HG03521 (cell line): ENCODE data around the gene RDH14.

ENCODE experiments used
- ATAC-seq: cut with Tn5 transposase; IDR thresholded peaks from one replicate; pipeline ENCODE4 v1.9.1; 2021; ENCODE audit warnings: mild to moderate bottlenecking, moderate library complexity; ENCODE audit not compliant: unreplicated experiment

The RDH14 gene

GRCh38 chr2:18566145-18566769 is 5.8 kb upstream of the RDH14 start:
- ATAC-seq = no peak

DNA sequence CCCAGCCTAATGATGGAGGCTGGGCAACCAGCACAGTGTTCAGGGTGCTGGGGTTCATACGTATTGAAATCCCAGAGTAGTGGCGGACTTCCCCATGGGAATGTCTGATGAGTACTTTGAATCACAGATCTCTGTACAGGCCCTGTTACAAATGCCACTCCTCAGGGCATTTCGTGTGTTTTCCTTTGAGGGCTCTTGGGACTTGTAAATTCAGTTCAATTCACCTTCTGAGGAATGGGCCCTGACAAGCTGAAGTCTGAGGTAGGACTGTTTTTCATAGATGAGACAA is 288 bp upstream of the RDH14 start:
- peak; percentile 0 for ATAC-seq

GRCh38 chr2:18559531-18560030 is 872 bp downstream of the RDH14 start:
- ATAC-seq = no peak

DNA sequence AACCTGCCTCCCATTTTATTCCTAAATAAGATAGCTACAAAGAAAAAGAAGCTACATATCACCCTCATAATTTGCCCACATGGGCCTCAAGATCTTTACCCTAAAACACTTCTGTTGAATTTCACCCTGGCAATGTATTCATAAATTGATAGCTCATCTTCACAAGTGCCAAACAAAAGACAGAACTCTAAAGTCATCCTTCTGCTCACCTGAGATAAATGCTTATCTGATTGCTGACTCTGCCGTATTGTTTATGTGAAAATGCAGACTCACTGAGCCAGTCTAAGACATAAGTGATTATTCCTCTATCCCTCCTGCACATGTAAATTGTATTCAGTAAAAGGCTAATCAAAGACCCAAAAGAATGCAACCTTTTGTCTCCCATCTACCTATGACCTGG is 2.0 kb downstream of the RDH14 start:
- ATAC-seq = no peak

GRCh38 chr2:18557121-18557520 is 3.3 kb downstream of the RDH14 start:
- no peak for ATAC-seq

DNA sequence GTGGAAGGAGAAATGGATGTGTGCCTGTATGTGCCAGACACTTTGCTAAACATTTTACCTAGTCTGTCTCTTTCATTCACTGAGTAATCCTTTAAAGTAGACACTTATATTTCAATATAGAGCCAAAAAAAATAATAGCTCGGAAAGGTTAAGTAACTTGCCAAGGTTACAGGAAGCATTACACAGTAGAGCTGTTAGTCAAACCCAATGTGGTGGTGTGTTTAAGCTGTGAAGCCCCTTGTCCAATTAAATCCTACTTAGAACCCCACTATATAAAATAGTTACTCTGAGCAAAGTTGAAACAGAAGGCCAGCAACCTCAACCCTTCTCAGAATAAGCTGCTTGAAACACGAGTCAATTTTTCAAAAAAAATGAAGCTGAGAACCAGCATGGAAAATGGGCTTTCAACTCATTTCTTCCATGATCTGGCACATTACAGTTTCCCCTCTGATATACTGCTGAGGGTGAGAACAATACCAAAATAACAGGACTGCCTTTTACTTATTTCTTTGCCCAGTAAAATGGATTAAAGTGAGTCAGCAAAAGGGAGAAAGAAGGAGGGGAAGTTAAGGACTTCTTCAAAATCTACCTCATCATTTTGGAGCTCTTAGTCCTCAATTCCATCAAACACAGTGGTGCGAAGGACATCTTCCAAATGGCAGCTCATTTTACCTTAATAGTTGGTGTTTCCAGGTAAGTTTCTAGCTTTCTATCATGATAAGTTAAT is 7.9 kb downstream of the RDH14 start:
- no peak for ATAC-seq

DNA sequence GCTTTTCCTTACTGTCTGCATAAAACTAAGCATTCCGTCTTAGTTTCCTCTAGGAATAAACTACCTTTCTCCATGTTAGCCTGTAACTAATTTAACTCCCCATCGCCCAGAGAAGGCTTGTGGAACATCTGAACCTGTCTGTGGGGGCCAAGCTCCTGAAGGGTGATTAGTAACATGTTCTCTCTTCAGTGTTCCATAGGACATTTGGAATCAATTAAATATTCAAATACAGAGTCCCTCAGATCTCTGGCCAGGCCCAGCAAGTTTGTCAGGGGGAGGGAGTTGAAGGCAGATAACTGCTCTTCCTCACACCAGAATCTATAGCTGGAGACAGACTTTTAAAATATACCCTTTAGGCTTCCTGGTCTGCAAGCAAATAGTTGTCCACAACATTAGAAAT is 8.8 kb downstream of the RDH14 start:
- ATAC-seq = no peak

- ATAC-seq = no peak
Observed at GRCh38 chr2:18551169-18551568, 9.3 kb downstream of the RDH14 start.

DNA sequence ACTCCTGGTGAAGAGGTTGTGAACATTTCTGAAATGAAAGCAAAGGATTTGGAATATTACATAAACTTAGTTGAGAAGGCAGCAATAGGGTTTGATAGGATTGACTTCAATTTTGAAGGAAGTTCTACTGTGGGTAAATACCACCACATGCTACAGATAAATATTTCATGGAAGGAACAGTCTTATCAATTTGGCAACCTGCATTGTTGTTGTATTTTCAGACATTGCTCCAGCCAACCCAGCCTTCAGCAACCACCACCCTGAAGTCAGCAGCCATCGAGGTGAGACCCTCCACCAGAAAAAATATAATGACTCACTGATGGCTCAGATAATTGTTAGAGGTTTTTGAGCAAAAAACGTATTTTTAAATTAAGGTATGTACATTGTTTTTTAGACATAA is 10.0 kb downstream of the RDH14 start:
- no peak for ATAC-seq

- no peak for ATAC-seq
Observed at GRCh38 chr2:18549083-18549482, 11.4 kb downstream of the RDH14 start.

DNA sequence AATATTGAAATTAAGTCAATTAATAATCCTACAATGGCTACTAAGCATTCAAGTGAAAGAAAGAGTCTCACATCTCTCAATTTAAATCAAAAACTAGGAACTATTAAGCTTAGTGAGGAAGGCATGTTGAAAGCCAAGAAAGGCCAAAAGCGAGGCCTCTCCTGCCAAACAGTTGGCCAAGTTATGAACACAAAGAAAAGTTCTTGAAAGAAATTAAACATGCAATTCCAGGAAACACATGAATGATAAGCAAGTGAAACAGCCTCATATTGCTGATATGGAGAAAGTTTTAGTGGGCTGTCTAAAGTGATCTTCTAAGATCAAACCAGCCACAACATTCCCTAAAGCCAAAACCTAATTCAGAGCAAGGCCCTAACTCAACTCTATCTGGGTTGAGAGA is 11.8 kb downstream of the RDH14 start:
- no peak for ATAC-seq

DNA sequence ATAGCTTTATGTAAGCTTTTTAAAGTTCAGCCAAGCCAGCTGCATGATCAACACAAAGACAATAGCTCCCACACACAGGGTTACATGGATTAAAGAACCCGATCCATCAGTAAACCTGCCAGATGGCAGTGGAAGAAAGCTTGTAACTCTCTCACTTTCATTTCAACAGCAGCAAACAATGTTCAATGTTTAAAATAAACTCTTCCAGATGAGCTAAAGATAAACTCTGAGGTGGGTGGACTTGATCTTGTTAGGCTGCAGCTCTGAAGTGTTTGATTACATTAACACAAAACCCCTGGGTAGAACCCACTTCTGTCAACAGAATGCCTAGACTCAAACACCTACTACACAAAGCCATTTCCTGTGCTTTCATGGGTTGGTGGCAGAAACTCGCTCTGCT is 13.9 kb downstream of the RDH14 start:
- ATAC-seq = no peak

DNA sequence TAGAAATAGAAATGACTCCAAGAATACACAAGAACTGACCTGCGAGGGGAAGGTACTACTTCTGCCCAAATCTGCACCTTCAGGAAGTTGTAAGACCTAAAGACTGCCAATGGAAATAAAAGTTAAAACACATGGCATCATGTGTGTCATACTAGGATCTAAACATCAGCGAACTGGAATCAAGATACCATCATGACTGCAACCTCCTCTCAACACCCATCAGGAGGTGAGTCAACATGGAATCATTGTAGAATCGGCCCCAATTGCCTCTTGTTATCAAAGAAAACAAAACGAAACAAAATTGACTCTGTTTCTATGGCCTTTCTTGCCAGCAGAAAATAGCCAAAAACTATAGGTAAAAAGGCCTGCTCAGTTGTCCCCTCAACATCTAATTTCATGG is 15.1 kb downstream of the RDH14 start:
- ATAC-seq = no peak

DNA sequence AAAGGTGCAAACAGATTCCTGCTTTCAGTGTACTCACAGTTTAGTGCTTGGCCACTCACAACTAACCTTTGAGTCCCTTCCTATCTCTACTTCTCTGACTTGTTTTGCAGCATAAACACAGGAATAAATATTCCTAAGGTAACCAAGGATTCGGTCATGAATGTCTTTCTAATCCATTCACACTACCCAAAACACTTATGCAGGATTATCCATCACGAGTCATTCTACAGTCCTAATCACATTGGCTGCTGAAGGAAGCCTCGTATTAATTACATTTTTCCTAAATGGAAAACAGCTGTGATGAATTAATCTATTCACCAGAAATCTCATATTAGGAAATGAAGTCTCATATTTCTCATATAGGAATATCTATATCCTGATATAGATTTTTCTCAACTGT is 16.3 kb downstream of the RDH14 start:
- ATAC-seq = no peak

GRCh38 chr2:18540872-18541271 is 19.6 kb downstream of the RDH14 start:
- peak; percentile 68 for ATAC-seq

DNA sequence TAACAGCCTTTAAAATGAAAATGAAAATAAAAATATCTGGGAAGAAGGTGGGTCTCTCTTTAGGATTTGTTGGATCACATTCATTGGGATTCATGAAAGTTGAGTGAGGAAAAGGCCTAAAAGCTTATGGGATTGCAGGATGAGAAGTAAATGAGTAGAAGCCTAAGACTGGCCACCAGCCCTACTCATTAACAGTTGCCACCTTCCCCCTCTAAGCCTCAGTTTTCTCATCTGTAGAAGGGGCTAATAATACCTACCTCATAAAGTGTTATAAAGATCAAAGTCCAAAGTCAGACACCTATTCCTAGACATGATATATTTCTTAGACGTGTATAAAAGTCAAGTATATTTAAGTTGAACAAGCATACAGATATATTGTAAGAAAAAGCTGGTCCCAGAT is 23.8 kb downstream of the RDH14 start:
- ATAC-seq = no peak

- ATAC-seq = no peak
Observed at GRCh38 chr2:18536100-18536499, 24.4 kb downstream of the RDH14 start.

- ATAC-seq = no peak
Observed at GRCh38 chr2:18531194-18531593, 29.3 kb downstream of the RDH14 start.

DNA sequence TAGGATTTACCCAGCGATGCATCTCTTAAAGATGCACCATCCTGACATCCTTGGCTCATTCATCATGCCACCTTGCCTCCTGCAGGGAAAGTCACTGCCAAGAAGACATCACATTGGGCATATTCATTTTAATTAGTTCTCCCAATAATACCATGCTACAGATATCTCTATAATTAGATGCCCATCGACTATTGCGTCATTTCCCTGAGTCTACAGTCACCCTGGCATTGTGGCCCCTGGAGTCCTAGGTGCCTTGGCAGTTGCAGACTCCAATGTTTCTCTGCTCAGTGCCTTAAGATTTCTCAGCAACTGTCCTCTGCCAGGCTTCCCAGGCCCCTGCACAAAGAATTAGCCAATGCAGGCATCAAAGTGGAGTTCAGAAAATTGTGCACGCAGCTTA is 32.6 kb downstream of the RDH14 start:
- no peak for ATAC-seq

DNA sequence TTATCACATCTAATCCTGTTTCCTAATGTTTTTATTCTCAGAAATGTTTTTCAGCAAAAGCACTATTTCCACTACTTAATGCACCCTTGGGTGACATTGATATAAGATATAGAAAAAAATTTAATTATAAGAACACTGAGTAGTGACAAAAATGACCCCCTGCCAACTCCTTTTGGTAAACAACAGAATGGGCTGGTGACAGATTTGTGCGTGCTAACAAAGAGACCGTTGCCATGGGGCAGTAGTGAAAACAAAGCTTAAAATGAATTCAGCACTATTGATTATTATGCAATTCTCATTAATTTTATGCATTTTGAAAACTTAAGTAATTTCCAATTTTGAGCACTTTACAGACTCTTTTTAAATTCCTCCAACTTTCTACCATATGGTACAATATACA is 33.1 kb downstream of the RDH14 start:
- ATAC-seq = no peak

GRCh38 chr2:18526429-18526828 is 34.0 kb downstream of the RDH14 start:
- no peak for ATAC-seq

DNA sequence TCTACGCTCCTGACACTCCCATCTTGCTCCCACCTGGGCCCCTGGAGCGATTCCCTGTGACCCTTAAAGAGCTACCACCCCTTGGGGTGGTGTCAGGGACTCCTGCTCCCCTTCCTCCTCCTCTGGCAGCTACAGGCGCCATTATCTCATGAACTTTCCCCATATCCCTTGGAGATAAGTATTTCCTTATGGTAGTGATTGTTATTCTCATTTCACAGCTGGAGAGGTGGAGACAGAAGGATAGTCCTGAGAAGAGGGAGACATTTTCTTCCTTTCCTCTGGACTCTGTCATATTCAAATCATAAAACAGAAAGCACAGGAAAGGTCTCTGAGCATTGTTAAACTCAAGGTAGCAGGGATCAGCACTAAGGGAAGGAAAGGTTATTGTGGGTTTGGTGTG is 34.6 kb downstream of the RDH14 start:
- no peak for ATAC-seq

DNA sequence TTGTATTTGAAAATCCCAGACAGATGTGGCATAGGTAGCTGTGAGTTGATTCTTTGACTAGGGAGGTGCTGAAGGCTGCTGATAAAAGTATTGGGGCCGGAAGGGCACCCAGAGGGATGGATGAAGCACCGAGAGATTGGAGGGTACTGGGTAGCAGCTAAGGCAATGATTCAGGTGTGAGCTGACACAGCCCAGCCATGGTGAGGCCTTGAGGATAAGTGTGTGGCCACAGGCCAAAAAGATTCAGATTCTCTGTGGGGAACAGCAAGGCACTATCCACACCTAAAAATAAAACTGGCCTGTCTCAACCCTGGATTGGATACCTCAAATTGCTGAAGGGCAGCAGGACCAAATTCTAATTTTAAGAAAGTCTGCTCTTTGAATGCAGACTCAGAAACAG is 35.2 kb downstream of the RDH14 start:
- no peak for ATAC-seq
